Tibial nerve (tissue), 4 donors: ENCODE results near the gene CHST15. TPM values are rescaled to one million over a fixed set of nuclear protein-coding genes. Genes with fewer than 3 reads are reported as not detected.
"Not testable (repeated sequence)": the region's sequence is repeated elsewhere in the genome, so short reads cannot be mapped to it uniquely, and the experiment has no call there.

Source experiments
- DNase-seq, 2 donors: peaks; one replicate each; pipeline ENCODE4 v3.0.0-alpha.2; 2019; ENCODE audit warnings: low spot score in 2 of 2
- H3K27ac ChIP-seq, 4 donors: fragments of 200-600 bp; sonication (generic) in 3 of 4; one replicate each; pipeline ENCODE4 v1.5.1; 2017 to 2019; ENCODE audit warnings: mild to moderate bottlenecking in 1 of 4
- H3K27me3 ChIP-seq, 2 donors: fragments of 200-600 bp; sonication (generic) in 1 of 2; one replicate each; pipeline versions ENCODE4 v1.5.1 to v1.6.0; 2017 to 2019
- H3K36me3 ChIP-seq, 3 donors: fragments of 200-600 bp; sonication (generic); one replicate each; pipeline ENCODE4 v1.5.1; 2018 to 2019
- H3K4me1 ChIP-seq, 4 donors: fragments of 200-600 bp; sonication (generic) in 3 of 4; one replicate each; pipeline ENCODE4 v1.5.1; 2017 to 2019
- H3K4me3 ChIP-seq, 4 donors: fragments of 200-600 bp; sonication (generic) in 3 of 4; one replicate each; pipeline ENCODE4 v1.5.1; 2017 to 2019; ENCODE audit warnings: mild to moderate bottlenecking in 1 of 4, moderate library complexity in 1 of 4
- H3K9me3 ChIP-seq, 4 donors: fragments of 200-600 bp; sonication (generic) in 3 of 4; one replicate each; pipeline ENCODE4 v1.5.1; 2017 to 2019
- EP300 ChIP-seq, 2 donors: sonication (generic); formaldehyde crosslinking; IDR thresholded peaks; one replicate each; pipeline ENCODE4 v1.6.1; 2017; ENCODE audit warnings: antibody characterized with exemption in 2 of 2, mild to moderate bottlenecking in 1 of 2
- POLR2A ChIP-seq, 2 donors: fragments of 450-650 bp; IDR thresholded peaks; one replicate each; pipeline ENCODE4 v1.6.1; 2017; ENCODE audit warnings: antibody characterized with exemption in 2 of 2, mild to moderate bottlenecking in 2 of 2, moderate library complexity in 2 of 2
- WGBS, 2 donors: methylation state at CpG; one replicate each; pipeline ENCODE4 v1.1.5; 2018; 5-methylcytosine and 5-hydroxymethylcytosine counted together
- total RNA-seq, 4 donors: library from RNA; depleted of rRNA; stranded (reverse); fragments of >200 nt; gene quantifications; one replicate each; pipeline ENCODE4 v1.1.0, GENCODE V29; 2016
- TF ChIP-seq, protein P1 (sequence below), 5 experiments: fragments of 200-600 bp in 3 of 5; fragments of 450-650 bp in 2 of 5; sonication (generic) in 3 of 5; IDR thresholded peaks; one replicate each; pipeline ENCODE4 v1.5.1; 2016 to 2019; ENCODE audit warnings: antibody characterized with exemption in 5 of 5, mild to moderate bottlenecking in 3 of 5, moderate library complexity in 2 of 5

Gene CHST15
- total RNA-seq, 4 donors from 2014 or later = 29.8 to 45.6 (median 34.3) TPM

DNA sequence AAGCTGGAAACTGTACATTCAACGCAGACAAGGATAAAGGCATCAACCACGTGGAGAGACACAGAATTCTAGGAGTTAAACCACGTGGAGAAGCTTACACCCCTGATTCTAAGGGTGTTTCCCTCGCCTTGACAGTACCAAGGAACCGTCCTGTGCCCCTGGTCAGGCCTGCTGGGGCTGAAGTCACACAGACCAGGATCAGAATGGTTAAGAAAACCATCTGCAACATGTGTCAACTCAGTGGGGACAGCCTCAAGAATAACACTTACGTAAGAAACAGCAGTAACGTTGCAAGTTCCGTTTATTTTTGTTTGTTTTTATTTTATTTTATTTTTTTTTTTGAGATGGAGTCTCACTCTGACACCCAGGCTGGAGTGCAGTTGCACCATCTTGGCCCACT lies 55.6 kb downstream of the CHST15 start:
- WGBS, 2 donors = 61 to 62% methylated on average over 8 of the region's 8 CpGs
- no peak for DNase-seq
- Histone ChIP-seq H3K27ac (no peak overlapping the region), H3K9me3 (no peaks in the 10 kb centered on the region), H3K4me3 (no peak overlapping the region), H3K4me1 (peaks cover 0 to 39% (median 11%) of the 10 kb centered on the region in 4 donors), H3K36me3 (peaks cover 0 to 42% (median 0%) of the 10 kb centered on the region in 3 donors), H3K27me3 (no peaks in the 10 kb centered on the region)
- TF ChIP-seq POLR2A (IDR thresholded peaks at IDR 0.05) (no peak), EP300 (IDR thresholded peaks at IDR 0.05) (no peak)
- TF ChIP-seq, protein P1, sequence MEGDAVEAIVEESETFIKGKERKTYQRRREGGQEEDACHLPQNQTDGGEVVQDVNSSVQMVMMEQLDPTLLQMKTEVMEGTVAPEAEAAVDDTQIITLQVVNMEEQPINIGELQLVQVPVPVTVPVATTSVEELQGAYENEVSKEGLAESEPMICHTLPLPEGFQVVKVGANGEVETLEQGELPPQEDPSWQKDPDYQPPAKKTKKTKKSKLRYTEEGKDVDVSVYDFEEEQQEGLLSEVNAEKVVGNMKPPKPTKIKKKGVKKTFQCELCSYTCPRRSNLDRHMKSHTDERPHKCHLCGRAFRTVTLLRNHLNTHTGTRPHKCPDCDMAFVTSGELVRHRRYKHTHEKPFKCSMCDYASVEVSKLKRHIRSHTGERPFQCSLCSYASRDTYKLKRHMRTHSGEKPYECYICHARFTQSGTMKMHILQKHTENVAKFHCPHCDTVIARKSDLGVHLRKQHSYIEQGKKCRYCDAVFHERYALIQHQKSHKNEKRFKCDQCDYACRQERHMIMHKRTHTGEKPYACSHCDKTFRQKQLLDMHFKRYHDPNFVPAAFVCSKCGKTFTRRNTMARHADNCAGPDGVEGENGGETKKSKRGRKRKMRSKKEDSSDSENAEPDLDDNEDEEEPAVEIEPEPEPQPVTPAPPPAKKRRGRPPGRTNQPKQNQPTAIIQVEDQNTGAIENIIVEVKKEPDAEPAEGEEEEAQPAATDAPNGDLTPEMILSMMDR (IDR thresholded peaks at IDR 0.05) = no peak

DNA sequence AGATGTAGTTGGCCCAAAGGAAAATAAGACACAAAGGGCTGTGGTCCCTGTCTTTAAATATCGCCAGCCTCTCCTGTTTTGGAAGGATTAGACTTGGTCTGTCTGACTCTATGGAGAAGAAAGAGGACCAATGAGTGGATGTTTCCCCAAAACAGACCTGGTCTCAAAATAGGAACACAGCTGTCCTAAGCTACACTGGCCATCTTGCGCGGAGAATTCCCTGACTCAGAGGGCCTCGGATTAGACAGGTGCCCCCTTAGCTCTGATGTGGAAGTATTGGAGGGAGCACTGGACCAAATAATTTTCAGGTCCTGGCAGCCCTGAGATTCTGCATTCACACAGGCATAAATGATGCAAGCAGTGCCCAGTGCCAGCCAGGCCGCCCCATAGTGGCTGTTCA lies 56.1 kb downstream of the CHST15 start:
- WGBS, 2 donors = 81 to 82% methylated on average over 5 of the region's 5 CpGs
- H3K27me3 ChIP-seq = no peaks in the 10 kb centered on the region

DNA sequence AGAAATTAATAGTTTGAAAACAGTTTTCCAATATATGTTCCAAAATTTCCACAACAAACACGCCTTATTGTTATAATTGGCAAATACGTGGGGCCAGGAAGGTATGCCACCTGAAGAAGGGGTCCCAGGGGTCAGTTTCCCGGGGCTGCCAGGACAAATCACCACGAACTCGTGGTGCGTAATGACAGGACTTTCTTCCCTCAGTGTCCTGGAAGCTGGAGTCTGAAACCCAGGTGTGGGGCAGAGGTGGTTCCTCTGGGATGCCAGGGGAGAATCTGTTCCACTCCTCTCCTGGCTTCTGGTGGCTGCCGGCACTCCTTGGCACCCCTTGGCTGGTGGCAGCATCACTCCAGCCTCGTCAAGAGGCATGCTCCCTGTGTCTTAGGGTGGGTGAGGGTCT lies 56.7 kb downstream of the CHST15 start:
- H3K4me3 ChIP-seq = no peak overlapping the region
- TF ChIP-seq EP300 (IDR thresholded peaks at IDR 0.05) (no peak), POLR2A (IDR thresholded peaks at IDR 0.05) (no peak)
- TF ChIP-seq, protein P1 (IDR thresholded peaks at IDR 0.05) = no peak
- WGBS, 2 donors = 94 to 97% methylated on average over 8 of the region's 8 CpGs
- no peaks in the 10 kb centered on the region for H3K9me3 ChIP-seq
- peak overlapping the region in 1 of 4 donors; percentile 72 for H3K27ac ChIP-seq
- DNase-seq = no peak
- H3K36me3 ChIP-seq = peaks cover 0 to 32% (median 0%) of the 10 kb centered on the region in 3 donors
- no peaks in the 10 kb centered on the region for H3K27me3 ChIP-seq
- H3K4me1 ChIP-seq = peaks cover 0 to 44% (median 15%) of the 10 kb centered on the region in 4 donors

More for the DNA sequence above, 56.1 kb downstream of the CHST15 start:
- TF ChIP-seq, protein P1 (IDR thresholded peaks at IDR 0.05) = no peak
- TF ChIP-seq POLR2A (IDR thresholded peaks at IDR 0.05) (no peak), EP300 (IDR thresholded peaks at IDR 0.05) (no peak)
- no peak overlapping the region for H3K4me3 ChIP-seq
- H3K27ac ChIP-seq = no peak overlapping the region
- no peak for DNase-seq
- H3K9me3 ChIP-seq = no peaks in the 10 kb centered on the region
- H3K36me3 ChIP-seq = peaks cover 0 to 37% (median 0%) of the 10 kb centered on the region in 3 donors
- H3K4me1 ChIP-seq = peaks cover 0 to 39% (median 12%) of the 10 kb centered on the region in 4 donors

DNA sequence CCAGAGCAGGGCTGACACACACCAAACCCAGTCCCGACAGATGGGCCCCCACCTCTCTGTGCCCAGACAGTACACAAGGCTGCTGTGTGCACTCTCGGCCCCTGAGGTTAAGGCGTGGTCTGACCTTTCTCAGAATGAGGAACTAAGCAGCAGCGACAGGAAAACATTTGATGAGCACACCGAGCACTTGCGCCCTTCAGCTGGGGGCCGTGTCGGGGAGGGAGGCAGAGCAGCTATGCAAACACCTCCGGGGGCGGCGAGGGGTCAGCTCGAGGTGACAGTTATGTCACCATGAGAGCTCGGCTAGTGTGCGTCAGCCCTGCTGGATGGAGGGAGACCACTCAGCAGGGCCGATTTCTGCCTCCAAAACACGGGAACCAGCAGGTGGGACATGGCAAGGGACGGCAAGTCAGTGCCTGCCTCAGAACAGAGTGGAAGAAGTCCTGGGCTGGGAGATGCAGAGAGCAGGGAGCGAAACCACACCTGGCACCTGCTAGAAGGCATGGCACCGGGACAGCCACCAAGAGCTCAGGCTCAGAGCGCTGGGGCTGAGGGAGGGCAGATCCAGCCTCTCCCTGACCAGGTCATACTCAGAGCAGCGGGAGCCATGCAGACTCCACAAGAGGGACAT lies 57.4 kb downstream of the CHST15 start:
- peaks cover 0 to 45% (median 15%) of the 10 kb centered on the region in 4 donors for H3K4me1 ChIP-seq
- no peak for DNase-seq
- peak overlapping the region in 1 of 4 donors; percentile 72 for H3K27ac ChIP-seq
- H3K4me3 ChIP-seq = no peak overlapping the region
- H3K36me3 ChIP-seq = peaks cover 0 to 31% (median 0%) of the 10 kb centered on the region in 3 donors
- no peak for TF ChIP-seq POLR2A (IDR thresholded peaks at IDR 0.05)
- no peaks in the 10 kb centered on the region for H3K9me3 ChIP-seq
- WGBS, 2 donors = 43 to 46% methylated on average over 21 of the region's 21 CpGs
- H3K27me3 ChIP-seq = no peaks in the 10 kb centered on the region

DNA sequence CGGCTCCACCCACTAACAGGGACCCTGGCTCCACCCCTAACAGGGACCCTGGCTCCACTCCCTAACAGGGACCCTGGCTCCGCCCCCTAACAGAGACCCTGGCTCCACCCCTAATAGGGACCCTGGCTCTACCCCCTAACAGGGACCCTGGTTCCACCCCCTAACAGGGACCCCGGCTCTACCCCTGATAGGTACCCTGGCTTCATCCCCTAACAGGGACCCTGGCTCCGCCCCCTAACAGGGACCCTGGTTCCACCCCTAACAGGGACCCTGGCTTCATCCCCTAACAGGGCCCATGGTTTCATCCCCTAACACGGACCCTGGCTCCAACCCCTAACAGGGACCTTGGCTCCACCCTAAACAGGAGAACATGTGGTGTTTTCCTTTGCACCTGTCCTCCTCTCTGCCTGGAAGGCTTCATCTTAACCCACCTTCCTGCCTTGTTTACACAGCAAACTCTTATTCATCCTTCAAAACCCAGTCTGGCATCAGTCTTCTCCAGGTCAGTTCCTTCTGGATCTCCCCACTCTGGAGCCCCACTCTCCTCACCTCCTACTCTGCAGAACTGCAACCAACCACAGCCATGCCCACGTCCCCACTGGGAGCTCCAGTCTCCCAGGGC lies 58.0 kb downstream of the CHST15 start:
- H3K9me3 ChIP-seq = no peaks in the 10 kb centered on the region
- H3K4me1 ChIP-seq = peaks cover 0 to 45% (median 15%) of the 10 kb centered on the region in 4 donors
- 88 to 89% methylated on average over 6 of the region's 6 CpGs for WGBS, 2 donors
- TF ChIP-seq EP300 (IDR thresholded peaks at IDR 0.05) = no peak
- no peak for TF ChIP-seq POLR2A (IDR thresholded peaks at IDR 0.05)
- TF ChIP-seq, protein P1 (IDR thresholded peaks at IDR 0.05) = no peak
- H3K27me3 ChIP-seq = no peaks in the 10 kb centered on the region
- peak overlapping the region in 1 of 4 donors; percentile 26 for H3K27ac ChIP-seq
- no peak for DNase-seq
- H3K36me3 ChIP-seq = peaks cover 0 to 37% (median 0%) of the 10 kb centered on the region in 3 donors
- H3K4me3 ChIP-seq = no peak overlapping the region

DNA sequence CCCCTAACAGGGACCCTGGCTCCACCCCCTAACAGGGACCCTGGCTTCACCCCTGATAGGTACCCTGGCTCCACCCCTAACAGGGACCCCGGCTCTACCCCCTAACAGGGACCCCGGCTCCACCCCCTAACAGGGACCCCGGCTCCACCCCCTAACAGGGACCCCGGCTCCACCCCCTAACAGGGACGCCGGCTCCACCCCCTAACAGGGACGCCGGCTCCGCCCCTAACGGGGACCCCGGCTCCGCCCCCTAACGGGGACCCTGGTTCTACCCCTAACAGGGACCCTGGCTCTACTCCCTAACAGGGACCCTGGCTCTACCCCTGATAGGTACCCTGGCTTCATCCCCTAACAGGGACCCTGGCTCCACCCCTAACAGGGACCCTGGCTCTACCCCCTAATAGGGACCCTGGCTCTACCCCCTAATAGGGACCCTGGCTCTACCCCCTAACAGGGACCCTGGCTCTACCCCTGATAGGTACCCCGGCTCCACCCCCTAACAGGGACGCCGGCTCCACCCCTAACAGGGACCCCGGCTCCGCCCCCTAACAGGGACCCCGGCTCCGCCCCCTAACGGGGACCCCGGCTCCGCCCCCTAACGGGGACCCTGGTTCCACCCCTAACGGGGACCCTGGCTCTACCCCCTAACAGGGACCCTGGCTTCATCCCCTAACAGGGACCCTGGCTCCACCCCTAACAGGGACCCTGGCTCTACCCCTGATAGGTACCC lies 58.7 kb downstream of the CHST15 start:
- Histone ChIP-seq H3K4me1 (peaks cover 0 to 45% (median 15%) of the 10 kb centered on the region in 4 donors), H3K36me3 (peaks cover 0 to 42% (median 0%) of the 10 kb centered on the region in 3 donors), H3K27ac (peak overlapping the region in 1 of 4 donors; percentile 52)
- DNase-seq, H3K9me3 ChIP-seq, H3K27me3 ChIP-seq, H3K4me3 ChIP-seq: not testable (repeated sequence)
- 78 to 81% methylated on average over 12 to 22 of the region's 25 CpGs for WGBS, 2 donors
